Natural killer cell treated with Interleukin-12 subunit alpha and Interleukin-12 subunit beta and Interleukin-15 and Interleukin-18, amount 100 ng/mL, for 72 hours (primary cell): ENCODE measurements around the gene DLGAP5. TPM values are rescaled to one million over a fixed set of nuclear protein-coding genes. Genes with fewer than 3 reads are reported as not detected.
A peak's percentile ranks its signal among the peaks of the same experiment; 100 is the strongest.

ENCODE experiments used
- ATAC-seq, 2 donors: fragments of 150-1000 bp; cut with Tn5 transposase in 1 of 2; sonication (Bioruptor Pico), chemical (Tn5 transposase) in 1 of 2; 2 replicates each; pipeline ENCODE4 v1.10.0; 2021
- DNase-seq: peaks from one replicate; pipeline ENCODE4 v3.0.0; 2022; ENCODE audit warnings: low spot score
- H3K27ac Mint-ChIP-seq, 2 donors: 1 replicate in 1 of 2; 2 replicates in 1 of 2; pipeline ENCODE4 v1.8.0; 2022; ENCODE audit warnings: mixed read lengths in 2 of 2, mild to moderate bottlenecking in 1 of 2, moderate library complexity in 1 of 2
- H3K27me3 Mint-ChIP-seq, 2 donors: 1 replicate in 1 of 2; 2 replicates in 1 of 2; pipeline ENCODE4 v1.8.0; 2022; ENCODE audit warnings: mixed read lengths in 2 of 2
- H3K36me3 Mint-ChIP-seq: one replicate; pipeline ENCODE4 v1.8.0; 2022; ENCODE audit warnings: mixed read lengths
- H3K4me1 Mint-ChIP-seq, 2 donors: 1 replicate in 1 of 2; 2 replicates in 1 of 2; pipeline ENCODE4 v1.8.0; 2022; ENCODE audit warnings: low read depth in 2 of 2, mixed read lengths in 2 of 2, mild to moderate bottlenecking in 1 of 2
- H3K4me3 Mint-ChIP-seq: one replicate; pipeline ENCODE4 v1.8.0; 2022; ENCODE audit warnings: mixed read lengths
- H3K9me3 Mint-ChIP-seq: 2 replicates; pipeline ENCODE4 v1.8.0; 2022; ENCODE audit warnings: mixed read lengths
- total RNA-seq, 2 donors: library from RNA; stranded (reverse); gene quantifications; one replicate each; pipeline ENCODE4 v1.2.3, GENCODE V29; 2022

DLGAP5 gene
- total RNA-seq, 2 donors from 2014 or later, result 27.7 to 60.6 TPM

DNA sequence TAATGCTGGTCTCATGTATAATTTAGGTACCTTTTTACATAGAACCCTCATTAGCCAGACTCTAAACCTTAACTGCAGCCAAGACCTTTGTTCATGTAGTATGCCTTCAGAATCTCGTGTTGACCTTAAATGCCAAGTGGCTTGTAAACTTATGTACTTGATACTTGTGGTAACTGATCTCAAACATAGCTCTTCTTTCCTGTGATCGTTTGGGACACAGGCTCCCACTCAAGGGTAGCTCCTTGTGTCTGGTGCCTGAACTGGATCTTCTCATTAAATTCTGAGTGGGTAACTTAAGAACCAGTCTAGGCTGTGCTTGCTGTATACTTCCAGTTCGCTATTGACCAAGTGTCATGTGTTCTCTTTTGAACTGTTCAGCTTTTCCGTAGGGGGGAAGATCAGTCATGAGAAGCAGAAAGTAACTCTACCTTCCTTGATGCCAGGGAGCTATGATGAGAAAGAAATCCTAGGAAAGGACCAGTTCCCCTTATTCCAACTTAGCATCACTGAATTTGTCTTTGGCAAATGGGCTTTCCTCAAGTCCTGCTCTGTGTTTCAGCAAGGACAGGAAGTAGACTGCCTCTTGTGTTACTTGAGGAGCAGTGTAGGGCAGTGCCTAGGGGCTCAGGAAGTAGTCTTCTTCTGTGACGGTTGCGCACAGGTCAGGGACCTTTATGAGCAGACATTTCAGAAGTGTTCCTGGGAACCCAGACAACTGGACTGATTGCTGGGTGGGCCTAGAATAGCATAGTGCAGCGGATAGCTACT lies 59.8 kb downstream of the DLGAP5 start:
- Mint-ChIP-seq H3K4me3 (peak overlapping the region; percentile 97), H3K27me3 (no peaks in the 10 kb centered on the region), H3K27ac (peak overlapping the region; percentile 90 to 93), H3K36me3 (peaks cover 19% of the 10 kb centered on the region), H3K9me3 (no peaks in the 10 kb centered on the region), H3K4me1 (peaks cover 52 to 60% of the 10 kb centered on the region in 2 donors)
- ATAC-seq (peak in 1 of 2 donors; percentile 41), DNase-seq (no peak)

DNA sequence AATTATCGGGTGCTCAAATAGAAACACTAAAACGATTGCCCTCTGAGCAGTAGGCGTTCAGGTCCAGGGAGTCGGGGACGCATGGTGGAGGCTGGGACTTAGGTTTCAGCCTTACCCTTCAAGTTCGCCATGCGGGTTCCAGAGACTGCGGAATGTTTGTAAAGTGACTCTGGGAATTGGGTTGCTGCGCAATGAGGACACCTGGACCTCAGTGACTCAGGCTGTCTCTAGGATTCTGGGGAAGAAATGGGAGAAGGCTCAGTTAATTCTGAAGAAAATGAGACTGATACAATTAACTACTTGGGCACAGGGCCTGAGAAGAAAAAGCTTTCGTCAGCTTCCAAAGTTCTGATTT lies 61.2 kb downstream of the DLGAP5 start:
- Mint-ChIP-seq H3K9me3 (no peaks in the 10 kb centered on the region), H3K36me3 (peaks cover 17% of the 10 kb centered on the region), H3K4me3 (peak overlapping the region; percentile 97), H3K27me3 (no peaks in the 10 kb centered on the region), H3K4me1 (peaks cover 61 to 70% of the 10 kb centered on the region in 2 donors), H3K27ac (peak overlapping the region; percentile 90 to 93)
- DNase-seq (no peak), ATAC-seq (no peak)

DNA sequence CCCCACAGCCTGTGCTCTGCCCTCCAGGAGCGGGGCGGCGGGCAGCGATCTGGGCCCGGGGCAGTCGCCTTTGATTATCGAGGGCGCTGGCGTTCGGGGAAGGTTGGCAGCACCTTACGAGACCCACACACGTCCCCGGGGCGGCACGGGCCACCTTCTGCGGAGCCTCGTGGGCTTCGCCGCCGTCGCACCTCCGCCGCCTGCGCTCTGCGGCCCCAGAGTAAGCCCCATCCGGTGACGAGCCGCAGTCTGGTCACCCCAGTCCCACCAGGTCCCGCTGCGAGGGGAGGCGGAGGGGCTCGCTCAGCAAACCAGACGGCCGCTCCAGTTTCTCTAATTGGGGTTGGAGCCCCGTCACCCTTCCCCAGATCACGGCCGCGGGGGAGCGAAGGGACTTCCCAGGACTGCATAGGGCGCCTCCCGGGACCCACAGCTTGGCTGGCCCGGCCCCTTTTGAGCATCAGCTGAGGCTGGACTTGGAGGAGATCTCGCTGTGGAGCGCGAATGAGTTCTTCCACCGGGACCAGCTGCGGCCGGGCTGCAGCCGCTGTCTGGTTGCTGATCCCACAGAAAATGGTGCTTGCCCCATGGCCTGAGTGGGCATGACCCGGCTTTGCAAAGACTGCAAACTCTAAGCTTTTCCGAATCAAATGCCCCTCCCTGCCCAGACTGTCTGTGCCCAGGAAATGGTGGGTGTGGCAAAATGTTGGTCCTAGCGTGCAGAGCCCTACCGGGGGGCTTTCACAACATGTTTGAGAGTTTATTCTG lies 61.8 kb downstream of the DLGAP5 start:
- Mint-ChIP-seq H3K36me3 (peaks cover 17% of the 10 kb centered on the region), H3K27ac (peak overlapping the region; percentile 90 to 93), H3K4me3 (peak overlapping the region; percentile 97), H3K27me3 (no peaks in the 10 kb centered on the region), H3K4me1 (peaks cover 64 to 75% of the 10 kb centered on the region in 2 donors), H3K9me3 (no peaks in the 10 kb centered on the region)
- ATAC-seq (peak; percentile 87 to 93), DNase-seq (peak; percentile 96)

DNA sequence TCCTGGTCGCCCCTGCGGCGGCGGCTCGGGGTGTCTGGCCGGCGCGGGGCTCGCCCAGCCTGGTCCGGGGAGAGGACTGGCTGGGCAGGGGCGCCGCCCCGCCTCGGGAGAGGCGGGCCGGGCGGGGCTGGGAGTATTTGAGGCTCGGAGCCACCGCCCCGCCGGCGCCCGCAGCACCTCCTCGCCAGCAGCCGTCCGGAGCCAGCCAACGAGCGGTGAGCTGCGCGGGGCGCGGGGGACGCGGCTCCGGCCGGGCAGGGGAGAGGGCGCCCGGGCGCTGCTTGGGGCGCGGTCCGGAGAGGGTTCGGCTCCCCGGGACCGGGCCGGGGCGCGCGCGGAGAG lies 62.3 kb downstream of the DLGAP5 start, which contains the start of gene LGALS3:
Gene LGALS3 (plus strand): TSS at position 167 of the 342 bp plus-strand sequence. CDS start 8,122 bp downstream, outside the sequence.
- Mint-ChIP-seq H3K27me3 (no peaks in the 10 kb centered on the region), H3K4me3 (peak within 1 kb of the TSS; percentile 97), H3K27ac (peak within 1 kb of the TSS; percentile 93), H3K9me3 (no peaks in the 10 kb centered on the region), H3K4me1 (peaks cover 61 to 74% of the 10 kb centered on the region in 2 donors), H3K36me3 (peaks cover 17% of the 10 kb centered on the region)
- ATAC-seq, result peak; percentile 75 to 81
- peak; percentile 82 for DNase-seq

DNA sequence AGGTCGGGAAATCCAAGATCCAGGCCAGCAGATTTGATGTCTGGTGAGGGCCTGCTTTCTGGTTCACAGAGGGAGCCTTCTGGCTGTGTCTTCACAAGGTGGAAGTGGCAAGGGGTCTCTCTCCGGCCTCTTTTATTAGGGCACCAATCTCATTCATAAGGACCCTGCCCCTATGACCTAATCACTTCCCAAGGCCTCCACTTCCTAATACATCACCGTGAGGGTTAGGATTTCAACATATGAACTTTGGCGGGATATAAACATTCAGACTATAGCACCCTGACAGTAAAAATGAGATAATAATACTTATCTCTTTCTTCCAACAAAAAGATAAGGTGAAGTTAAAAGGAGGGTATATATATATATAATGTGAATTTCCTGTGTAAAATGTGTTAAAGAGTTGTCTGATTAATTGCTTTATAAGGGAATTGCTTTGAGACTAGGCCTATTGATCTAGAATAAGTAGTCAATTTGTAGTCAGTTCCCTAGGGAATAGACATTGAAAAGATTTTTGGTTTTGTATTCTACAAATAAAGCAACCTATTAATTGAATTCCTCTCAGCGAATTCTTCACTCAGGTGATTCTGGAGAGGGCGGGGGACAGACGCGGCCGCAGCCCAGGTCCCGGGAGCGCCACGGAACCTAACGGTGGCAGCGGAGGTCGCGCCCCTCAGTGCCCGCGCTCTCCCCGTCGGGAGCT lies 62.8 kb downstream of the DLGAP5 start:
- ATAC-seq (no peak), DNase-seq (no peak)
- Mint-ChIP-seq H3K9me3 (no peaks in the 10 kb centered on the region), H3K27ac (peak overlapping the region; percentile 93), H3K4me1 (peaks cover 60 to 72% of the 10 kb centered on the region in 2 donors), H3K4me3 (peak overlapping the region; percentile 97), H3K27me3 (no peaks in the 10 kb centered on the region), H3K36me3 (peaks cover 15% of the 10 kb centered on the region)

DNA sequence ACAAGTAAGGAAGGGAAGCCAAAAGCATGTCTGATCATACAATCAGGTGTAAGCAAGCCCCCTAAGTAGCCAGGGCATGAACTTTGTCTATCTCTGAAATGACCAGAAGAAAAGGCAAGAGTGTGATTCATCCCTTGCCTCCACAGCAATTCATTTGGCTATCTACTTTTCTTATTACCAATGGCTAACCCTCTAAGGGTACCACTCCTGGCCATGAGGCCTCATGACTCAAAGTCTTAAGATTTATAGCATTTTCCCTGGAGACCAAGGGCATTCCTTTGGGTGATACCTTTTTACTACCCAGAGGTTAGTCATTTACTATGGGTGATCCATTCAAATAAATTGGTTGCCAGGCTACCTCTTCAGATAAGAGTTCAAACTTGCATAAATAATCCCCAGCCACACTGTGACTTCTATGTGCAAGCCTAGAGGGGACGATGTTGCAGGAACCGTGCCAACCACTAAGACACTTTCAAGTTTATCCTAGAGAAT lies 63.9 kb downstream of the DLGAP5 start:
- ATAC-seq (no peak), DNase-seq (no peak)
- H3K9me3 Mint-ChIP-seq, result no peaks in the 10 kb centered on the region
- peaks cover 11% of the 10 kb centered on the region for H3K36me3 Mint-ChIP-seq
- peak overlapping the region; percentile 97 for H3K4me3 Mint-ChIP-seq
- no peaks in the 10 kb centered on the region for H3K27me3 Mint-ChIP-seq
- peaks cover 63 to 64% of the 10 kb centered on the region in 2 donors for H3K4me1 Mint-ChIP-seq
- H3K27ac Mint-ChIP-seq, result peak overlapping the region; percentile 93

DNA sequence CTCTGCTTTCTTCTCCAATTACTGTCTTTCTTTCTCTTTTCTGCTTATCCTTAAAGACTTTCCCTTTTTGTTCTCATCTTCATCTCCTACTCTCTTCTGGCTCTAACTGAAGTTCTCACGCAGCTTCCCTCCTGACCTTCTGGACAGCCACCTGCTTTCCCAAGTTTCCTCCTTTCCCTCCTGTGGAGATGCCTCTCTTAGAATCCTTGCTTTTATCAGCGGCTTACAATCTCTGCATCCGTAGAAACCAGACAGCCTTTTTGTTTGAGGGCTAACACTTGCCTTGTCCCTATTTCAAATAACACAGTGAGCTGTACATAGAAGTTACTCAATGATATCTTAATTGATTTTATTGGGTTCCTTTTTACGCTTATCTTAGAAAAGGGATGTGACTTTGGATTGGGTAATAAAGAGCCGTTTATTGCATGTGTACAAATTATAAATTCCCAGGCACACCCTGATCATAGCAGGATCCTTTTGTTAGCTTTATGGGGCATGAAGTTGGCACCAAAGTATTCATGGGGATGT lies 64.4 kb downstream of the DLGAP5 start:
- peak overlapping the region; percentile 83 to 93 for H3K27ac Mint-ChIP-seq
- no peak for DNase-seq
- H3K9me3 Mint-ChIP-seq, result no peaks in the 10 kb centered on the region
- H3K36me3 Mint-ChIP-seq, result peaks cover 11% of the 10 kb centered on the region
- H3K27me3 Mint-ChIP-seq, result no peaks in the 10 kb centered on the region
- H3K4me1 Mint-ChIP-seq, result peaks cover 64 to 65% of the 10 kb centered on the region in 2 donors
- no peak for ATAC-seq
- H3K4me3 Mint-ChIP-seq, result peak overlapping the region; percentile 32

DNA sequence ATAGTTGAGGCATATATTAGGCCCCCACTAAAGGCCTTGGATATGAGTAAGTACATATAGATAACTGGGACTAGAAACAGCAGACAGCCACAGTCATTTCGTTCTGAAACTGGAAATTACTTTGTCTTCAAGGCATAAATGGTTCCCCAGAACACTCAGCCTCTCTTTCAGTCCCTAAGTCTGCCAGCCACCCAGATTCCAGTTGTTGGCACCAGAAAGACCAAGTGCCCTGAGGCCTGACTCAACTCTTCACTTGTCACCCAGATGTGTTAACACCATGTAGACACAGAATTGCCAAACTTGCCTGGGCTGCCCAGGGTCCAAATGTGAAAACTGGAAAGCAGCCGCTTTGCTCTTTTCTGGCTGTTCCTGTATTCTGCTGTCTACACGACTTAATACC lies 65.4 kb downstream of the DLGAP5 start:
- Mint-ChIP-seq H3K4me1 (peaks cover 59% of the 10 kb centered on the region in 2 donors), H3K36me3 (peaks cover 4% of the 10 kb centered on the region), H3K27ac (peak overlapping the region; percentile 83 to 93), H3K4me3 (peak overlapping the region; percentile 73), H3K27me3 (no peaks in the 10 kb centered on the region), H3K9me3 (no peaks in the 10 kb centered on the region)
- DNase-seq, result no peak
- peak in 1 of 2 donors; percentile 4 for ATAC-seq

DNA sequence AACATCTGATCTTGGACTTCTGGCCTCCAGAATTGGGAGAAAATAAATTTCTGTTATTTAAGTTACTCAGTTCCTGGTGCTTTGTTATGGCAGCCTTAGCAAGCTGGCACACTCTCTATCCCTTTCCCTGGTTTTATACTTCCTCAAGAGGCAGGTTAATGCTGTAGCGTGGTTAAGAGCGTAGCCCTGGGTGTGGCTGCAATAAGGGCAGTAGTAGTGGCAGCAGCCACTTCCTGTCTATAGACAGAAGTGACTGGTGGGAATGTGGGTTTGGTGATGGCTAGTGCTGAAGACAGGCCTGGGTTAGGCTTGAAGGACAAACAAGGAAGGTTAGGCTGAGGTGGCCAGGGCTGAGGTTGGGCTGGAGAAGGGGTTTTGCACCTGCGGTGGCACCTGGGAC lies 66.0 kb downstream of the DLGAP5 start:
- H3K4me3 Mint-ChIP-seq, result peak overlapping the region; percentile 73
- H3K4me1 Mint-ChIP-seq, result peaks cover 62 to 63% of the 10 kb centered on the region in 2 donors
- peak in 1 of 2 donors; percentile 66 for ATAC-seq

DNA sequence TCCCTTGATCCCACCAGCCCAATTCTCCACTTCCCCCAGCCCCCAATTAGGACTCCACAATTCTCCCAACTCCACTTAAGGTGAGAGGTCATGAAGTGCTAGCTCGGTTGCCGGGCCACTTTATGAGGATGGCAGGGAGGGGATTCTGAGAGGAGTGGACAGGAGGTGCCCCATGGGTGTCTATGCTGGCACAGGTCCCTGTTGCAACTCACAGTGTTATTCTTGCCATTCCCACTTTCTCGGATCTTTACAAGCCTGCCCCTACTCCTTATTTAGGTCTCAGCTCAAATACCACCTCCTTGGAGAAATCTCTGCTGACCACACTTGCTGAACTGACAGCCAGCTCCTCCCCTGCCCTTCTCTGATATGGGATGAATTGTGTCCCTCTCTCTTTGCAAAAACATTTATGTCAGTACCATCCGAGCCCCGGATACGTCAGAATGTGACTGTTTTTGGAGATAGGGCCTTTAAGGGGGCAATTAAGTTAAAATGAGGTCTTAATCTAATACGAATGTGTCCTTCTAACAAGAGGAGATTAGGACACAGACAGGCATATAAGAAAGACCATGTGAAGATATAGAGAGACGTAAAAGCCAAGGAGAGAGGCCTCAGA lies 66.5 kb downstream of the DLGAP5 start:
- no peak for ATAC-seq
- H3K27me3 Mint-ChIP-seq, result peaks cover 0 to 4% of the 10 kb centered on the region in 2 donors
- peaks cover 63 to 64% of the 10 kb centered on the region in 2 donors for H3K4me1 Mint-ChIP-seq
- peaks cover 4% of the 10 kb centered on the region for H3K9me3 Mint-ChIP-seq
- H3K27ac Mint-ChIP-seq, result peak overlapping the region; percentile 83 to 93
- DNase-seq, result no peak
- H3K36me3 Mint-ChIP-seq, result peaks cover 5% of the 10 kb centered on the region
- H3K4me3 Mint-ChIP-seq, result peak overlapping the region; percentile 73

More for the DNA sequence above, 66.0 kb downstream of the DLGAP5 start:
- Mint-ChIP-seq H3K27ac (peak overlapping the region; percentile 83 to 93), H3K36me3 (peaks cover 4% of the 10 kb centered on the region), H3K27me3 (no peaks in the 10 kb centered on the region), H3K9me3 (no peaks in the 10 kb centered on the region)
- peak; percentile 73 for DNase-seq

DNA sequence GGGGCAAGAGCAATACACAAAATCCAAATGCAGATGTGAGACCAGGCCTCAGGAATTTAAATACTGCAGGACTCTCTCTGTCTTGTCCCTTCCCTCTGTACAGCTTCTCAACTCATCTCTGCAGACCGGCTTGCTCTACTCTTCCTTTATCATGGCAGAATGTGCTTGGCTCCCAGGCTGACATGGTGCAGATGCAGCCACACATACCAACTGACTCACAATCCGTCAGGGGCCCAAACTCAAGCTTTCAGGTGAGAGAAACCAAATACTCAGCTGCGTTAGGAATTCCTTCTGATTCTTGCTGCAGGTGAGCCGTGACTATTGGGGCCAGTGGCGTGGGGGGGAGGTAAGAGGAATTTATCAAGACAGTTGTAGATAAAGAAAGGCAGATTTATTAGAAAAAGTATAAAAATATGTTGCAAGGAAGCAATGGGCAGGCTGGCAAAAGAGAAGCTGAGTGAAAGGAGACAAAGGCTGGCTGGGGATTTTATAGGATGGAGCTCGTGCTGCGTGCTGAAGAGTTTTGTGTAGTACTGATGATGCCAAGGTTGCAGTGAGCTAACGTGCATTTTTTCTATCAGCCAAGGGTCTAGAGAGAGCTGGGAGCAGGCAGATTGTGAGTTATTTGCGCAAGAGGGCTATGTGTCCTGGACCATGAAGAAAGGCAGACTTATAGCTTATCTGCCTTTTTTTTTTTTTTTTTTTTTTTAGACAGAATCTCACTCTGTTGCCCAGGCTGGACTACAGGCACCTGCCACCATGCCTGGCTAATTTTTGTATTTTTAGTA lies 67.3 kb downstream of the DLGAP5 start:
- no peak for ATAC-seq
- H3K4me3 Mint-ChIP-seq, result peak overlapping the region; percentile 11
- no peak for DNase-seq
- peaks cover 0 to 5% of the 10 kb centered on the region in 2 donors for H3K27me3 Mint-ChIP-seq
- H3K27ac Mint-ChIP-seq, result peak overlapping the region in 1 of 2 donors; percentile 13
- H3K36me3 Mint-ChIP-seq, result peaks cover 5% of the 10 kb centered on the region
- peaks cover 5% of the 10 kb centered on the region for H3K9me3 Mint-ChIP-seq
- peaks cover 66 to 68% of the 10 kb centered on the region in 2 donors for H3K4me1 Mint-ChIP-seq

DNA sequence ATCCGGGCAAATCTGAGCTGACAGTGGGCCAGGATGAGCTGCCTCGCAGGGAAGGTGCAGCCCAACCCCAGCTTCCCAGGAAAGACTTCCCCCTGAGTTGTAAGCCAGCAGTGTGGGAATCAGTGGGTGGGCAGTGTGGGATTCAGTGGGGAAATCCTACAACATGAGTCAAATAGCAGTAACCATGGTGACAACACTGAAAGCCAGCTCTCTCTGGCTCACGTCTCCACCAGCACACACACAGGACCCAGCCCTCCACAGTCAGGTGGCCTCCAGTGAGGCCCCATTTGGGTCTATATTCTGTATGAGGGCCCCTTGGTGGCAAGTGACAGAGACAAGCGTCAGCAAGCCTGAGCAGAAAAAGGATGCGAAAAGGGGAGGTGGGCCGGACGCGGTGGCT lies 68.3 kb downstream of the DLGAP5 start:
- peaks cover 63 to 64% of the 10 kb centered on the region in 2 donors for H3K4me1 Mint-ChIP-seq
- H3K36me3 Mint-ChIP-seq, result peaks cover 5% of the 10 kb centered on the region
- no peak for DNase-seq
- no peak overlapping the region for H3K4me3 Mint-ChIP-seq
- H3K27me3 Mint-ChIP-seq, result peaks cover 0 to 5% of the 10 kb centered on the region in 2 donors
- peaks cover 5% of the 10 kb centered on the region for H3K9me3 Mint-ChIP-seq
- H3K27ac Mint-ChIP-seq, result peak overlapping the region; percentile 13 to 18
- no peak for ATAC-seq
